ENCODE measurements around the gene PAAF1.

PAAF1 gene

GRCh38 chr11:73972620-73973449 is 96.0 kb downstream of the PAAF1 start:
- no peak for FAIRE-seq

GRCh38 chr11:73974604-73975478 is 98.0 kb downstream of the PAAF1 start:
- FAIRE-seq = no peak

GRCh38 chr11:73975479-73975757 is 98.6 kb downstream of the PAAF1 start:
- FAIRE-seq = no peak

DNA sequence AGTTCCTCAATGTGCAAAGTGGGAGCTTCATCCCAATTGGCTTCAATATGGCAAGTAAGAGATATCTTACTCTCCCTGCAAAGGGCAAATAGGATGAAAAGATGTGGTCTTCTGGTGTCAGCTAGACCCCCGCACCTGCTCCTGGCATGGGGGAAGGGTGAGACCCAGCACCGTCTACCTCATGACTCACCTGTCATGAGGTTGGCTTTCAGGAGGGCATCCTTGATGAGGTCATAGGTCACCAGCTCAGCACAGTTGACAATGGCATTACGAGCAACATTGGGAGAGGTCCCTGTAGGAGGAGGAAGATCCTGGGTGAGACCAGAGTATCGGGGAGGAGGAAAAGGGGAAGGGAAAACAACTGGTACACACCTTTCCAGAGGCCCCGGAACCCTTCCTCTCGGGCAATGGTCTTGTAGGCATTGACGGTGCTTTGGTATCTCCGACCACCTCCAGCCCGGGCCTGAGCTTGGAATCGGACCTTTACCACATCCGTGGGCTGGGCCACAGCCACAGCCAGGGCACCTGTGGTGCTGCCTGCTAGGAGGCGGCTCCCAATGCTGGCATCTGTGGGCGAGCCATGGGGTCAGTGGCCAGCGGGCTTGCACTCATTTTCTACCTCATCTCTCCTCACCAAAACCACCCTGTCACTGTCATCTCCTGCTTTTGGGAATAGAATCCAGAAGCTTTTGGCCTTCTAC is 99.8 kb downstream of the PAAF1 start:
- no peak for FAIRE-seq

DNA sequence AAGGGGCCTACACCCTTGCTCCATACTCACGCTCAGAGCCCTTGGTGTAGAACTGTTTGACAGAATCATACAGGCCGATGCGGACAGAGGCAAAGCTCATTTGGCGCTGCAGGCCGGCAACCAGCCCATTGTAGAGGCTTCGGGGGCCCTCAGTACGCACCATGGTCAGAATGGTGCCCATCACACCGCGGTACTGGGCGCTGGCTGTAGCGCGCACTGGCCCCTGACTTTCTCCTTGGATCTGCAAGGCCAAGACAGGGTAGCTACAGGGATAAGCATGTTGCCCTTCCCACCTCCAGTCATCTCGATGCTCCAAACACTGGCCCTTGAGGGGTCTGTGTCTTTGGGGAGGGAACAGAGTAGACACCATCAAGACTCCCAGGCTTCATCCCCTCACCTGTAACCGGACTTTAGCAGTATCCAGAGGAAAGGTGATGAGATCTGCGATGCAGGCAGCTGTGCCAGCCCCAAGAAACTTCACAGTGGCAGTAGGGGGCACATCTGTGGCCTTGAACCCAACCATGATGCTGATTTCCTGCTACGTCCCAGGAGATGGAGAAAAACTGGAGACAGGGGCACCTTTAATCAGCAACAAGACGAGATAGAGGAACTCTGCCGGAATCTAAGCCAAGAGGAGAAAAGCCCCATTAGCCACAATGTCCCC is 101.2 kb downstream of the PAAF1 start:
- FAIRE-seq = no peak

DNA sequence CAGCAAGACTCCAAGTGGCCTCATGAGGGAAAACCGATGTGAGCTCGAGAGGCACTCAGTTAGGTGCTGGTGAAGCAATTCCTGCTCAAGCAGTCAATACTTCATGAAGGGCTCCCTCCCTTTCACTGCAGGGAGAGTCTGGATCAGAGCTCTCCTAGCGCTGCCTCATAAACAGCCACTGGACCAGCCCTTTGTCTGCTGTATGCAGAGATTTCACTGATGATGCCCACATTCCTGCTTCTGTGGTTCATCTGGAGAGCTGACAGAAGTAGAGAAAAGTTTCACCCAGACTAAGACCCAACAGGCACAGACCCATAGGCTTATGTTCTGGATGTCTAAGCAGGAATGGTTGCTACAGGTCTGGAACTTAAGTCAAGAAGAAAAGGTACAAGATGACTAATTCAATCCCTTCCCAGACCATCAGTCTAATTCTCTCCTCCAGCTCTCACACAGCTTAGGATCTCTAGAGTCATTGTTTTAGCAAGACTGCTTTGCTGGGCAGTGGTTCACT is 101.8 kb downstream of the PAAF1 start:
- no peak for FAIRE-seq

DNA sequence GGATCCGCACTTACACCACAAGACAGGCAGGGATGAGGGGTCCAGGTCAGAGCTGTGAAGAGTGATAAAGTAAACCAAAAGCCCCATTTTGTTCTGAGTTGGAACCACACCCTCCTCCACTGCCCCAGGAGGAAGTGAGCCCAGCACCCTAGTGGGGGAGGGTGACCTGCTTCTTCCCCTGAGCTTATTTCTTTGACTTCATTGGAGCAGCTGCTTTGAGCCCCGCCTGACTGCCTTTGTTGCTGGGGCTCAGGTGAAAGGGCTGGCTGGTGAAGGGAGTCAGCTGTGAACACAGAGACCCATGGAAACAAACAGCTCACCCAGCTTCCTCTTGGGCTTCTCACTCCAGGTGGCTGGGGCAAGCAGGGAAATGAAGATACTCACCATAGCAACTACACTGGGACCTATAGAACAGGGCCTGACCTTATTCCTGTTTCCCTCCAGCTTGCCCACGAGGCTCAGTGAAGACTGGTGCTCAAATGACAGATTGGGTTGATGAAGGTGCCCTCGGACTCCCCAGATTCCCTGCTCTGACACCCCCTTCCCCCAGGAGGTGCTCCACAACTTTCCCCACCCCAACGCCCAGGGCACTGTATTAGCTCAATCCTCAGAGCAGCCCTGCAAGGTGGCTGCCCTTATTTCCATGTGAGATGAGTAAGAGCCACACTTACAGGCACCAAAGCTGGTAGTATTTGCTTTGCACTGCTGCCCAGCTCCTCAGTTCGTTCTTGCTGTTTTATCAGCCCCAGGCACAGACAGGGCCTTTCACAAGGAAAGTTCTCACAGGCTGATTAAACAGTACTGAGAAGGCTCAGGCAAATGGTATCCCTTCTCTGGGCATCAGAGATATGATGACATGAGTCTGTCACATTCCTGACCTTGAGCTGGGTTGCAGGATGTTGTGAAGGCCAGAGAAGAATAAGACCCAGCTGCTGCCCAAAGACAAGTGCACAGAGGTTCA is 103.5 kb downstream of the PAAF1 start:
- FAIRE-seq = no peak
